Muscle of leg (tissue), 16 donors: ENCODE results near the gene LGSN. TPM values are rescaled to one million over a fixed set of nuclear protein-coding genes. Genes with fewer than 3 reads are reported as not detected.
"Not testable (repeated sequence)": the region's sequence is repeated elsewhere in the genome, so short reads cannot be mapped to it uniquely, and the experiment has no call there.

Source experiments
- DNase-seq: peaks from one replicate; pipeline ENCODE4 v3.0.0; 2013
- H3K27ac ChIP-seq: one replicate; pipeline ENCODE4 v1.5.1; 2013; ENCODE audit warnings: mild to moderate bottlenecking, low read length, control low read depth
- H3K27me3 ChIP-seq: one replicate; pipeline ENCODE4 v1.6.1; 2013; ENCODE audit warnings: low read length; ENCODE audit not compliant: control insufficient read depth, insufficient read depth
- H3K36me3 ChIP-seq: one replicate; pipeline ENCODE4 v1.6.1; 2013; ENCODE audit warnings: low read length; ENCODE audit not compliant: control insufficient read depth, insufficient read depth
- H3K4me1 ChIP-seq: one replicate; pipeline ENCODE4 v1.6.1; 2013; ENCODE audit warnings: low read length; ENCODE audit not compliant: control insufficient read depth, insufficient read depth
- H3K4me3 ChIP-seq: one replicate; pipeline ENCODE4 v1.5.1; 2013; ENCODE audit warnings: low read length, control low read depth
- H3K9me3 ChIP-seq: replicated peaks from 2 replicates; pipeline ENCODE4 v1.6.1; 2013; ENCODE audit warnings: low read depth, low read length; ENCODE audit not compliant: control insufficient read depth
- WGBS: methylation state at CpG from one replicate; pipeline ENCODE4 v1.1.5; 2013; ENCODE audit warnings: missing lambda C conversion rate; ENCODE audit not compliant: insufficient coverage; 5-methylcytosine and 5-hydroxymethylcytosine counted together
- long read RNA-seq, 11 donors: transcript quantifications; one replicate each; lab custom pipeline, GENCODE V29; 2026
- polyA plus RNA-seq, 8 donors: library from polyadenylated mRNA; unstranded; fragments of 120-200 nt; gene quantifications; one replicate each; pipeline versions ENCODE4 v1.2.1 to v1.2.3, GENCODE V29; 2013; ENCODE audit warnings: inconsistent platforms in 1 of 8, low replicate concordance in 1 of 8; ENCODE audit not compliant: insufficient read length in 8 of 8, insufficient read depth in 1 of 8
- total RNA-seq: library from RNA; stranded (reverse); fragments of 120-200 nt; gene quantifications from one replicate; pipeline ENCODE4 v1.2.4, GENCODE V29; 2013

LGSN gene, protein sequence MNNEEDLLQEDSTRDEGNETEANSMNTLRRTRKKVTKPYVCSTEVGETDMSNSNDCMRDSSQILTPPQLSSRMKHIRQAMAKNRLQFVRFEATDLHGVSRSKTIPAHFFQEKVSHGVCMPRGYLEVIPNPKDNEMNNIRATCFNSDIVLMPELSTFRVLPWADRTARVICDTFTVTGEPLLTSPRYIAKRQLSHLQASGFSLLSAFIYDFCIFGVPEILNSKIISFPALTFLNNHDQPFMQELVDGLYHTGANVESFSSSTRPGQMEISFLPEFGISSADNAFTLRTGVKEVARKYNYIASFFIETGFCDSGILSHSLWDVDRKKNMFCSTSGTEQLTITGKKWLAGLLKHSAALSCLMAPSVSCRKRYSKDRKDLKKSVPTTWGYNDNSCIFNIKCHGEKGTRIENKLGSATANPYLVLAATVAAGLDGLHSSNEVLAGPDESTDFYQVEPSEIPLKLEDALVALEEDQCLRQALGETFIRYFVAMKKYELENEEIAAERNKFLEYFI
- total RNA-seq: not detected
- polyA plus RNA-seq: under 1 TPM in 1 of 8 donors, not detected in 7; 0.04 TPM
- long read RNA-seq, donor 1: 0 reads
- long read RNA-seq, donor 2: 0 reads
- long read RNA-seq, donor 3: 0 reads
- long read RNA-seq, donor 4: 0 reads
- long read RNA-seq, donor 5: 0 reads
- long read RNA-seq, donor 6: 0 reads
- long read RNA-seq, donor 7: 0 reads
- long read RNA-seq, donor 8: 0 reads
- long read RNA-seq, donor 9: 0 reads
- long read RNA-seq, donor 10: 0 reads
- long read RNA-seq, donor 11: 0 reads

- H3K36me3 ChIP-seq: no peaks in the 10 kb centered on the region
- H3K27me3 ChIP-seq: no peaks in the 10 kb centered on the region
- no CpG with 5 or more reads among the region's 4 CpGs for WGBS
- no peak for DNase-seq
- H3K4me1 ChIP-seq: no peaks in the 10 kb centered on the region
- no peak within 1 kb of the TSS for H3K27ac ChIP-seq
- H3K9me3 ChIP-seq: no peaks in the 10 kb centered on the region
- H3K4me3 ChIP-seq: no peak within 1 kb of the TSS
These were observed at the start of gene LGSN for GRCh38 chr6:63319939-63320338. TSS of gene LGSN (minus strand) at chr6:63319983. CDS start at chr6:63319943, 40 bp downstream.

GRCh38 chr6:63368347-63368746, 48.6 kb upstream of the LGSN start:
- no peaks in the 10 kb centered on the region for H3K4me1 ChIP-seq
- 46% methylated on average over 5 of the region's 7 CpGs for WGBS
- no peaks in the 10 kb centered on the region for H3K36me3 ChIP-seq
- H3K27me3 ChIP-seq: no peaks in the 10 kb centered on the region
- no peaks in the 10 kb centered on the region for H3K9me3 ChIP-seq
- no peak for DNase-seq
- no peak overlapping the region for H3K4me3 ChIP-seq
- no peak overlapping the region for H3K27ac ChIP-seq

GRCh38 chr6:63362500-63363120, 42.8 kb upstream of the LGSN start:
- not testable (repeated sequence) for H3K36me3 ChIP-seq, DNase-seq, H3K4me1 ChIP-seq, H3K27ac ChIP-seq, H3K9me3 ChIP-seq, H3K4me3 ChIP-seq, H3K27me3 ChIP-seq
- 78% methylated on average over 6 of the region's 10 CpGs for WGBS

DNA sequence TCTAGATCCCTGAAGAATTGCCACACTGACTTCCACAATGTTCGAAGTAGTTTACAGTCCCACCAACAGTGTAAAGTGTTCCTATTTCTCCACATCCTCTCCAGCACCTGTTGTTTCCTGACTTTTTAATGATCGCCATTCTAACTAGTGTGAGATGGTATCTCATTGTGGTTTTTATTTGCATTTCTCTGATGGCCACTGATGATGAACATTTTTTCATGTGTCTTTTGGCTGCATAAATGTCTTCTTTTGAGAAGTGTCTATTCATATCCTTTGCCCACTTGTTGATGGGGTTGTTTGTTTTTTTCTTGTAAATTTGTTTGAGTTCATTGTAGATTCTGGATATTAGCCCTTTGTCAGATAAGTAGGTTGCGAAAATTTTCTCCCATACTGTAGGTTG, 37.6 kb upstream of the LGSN start:
- H3K36me3 ChIP-seq, H3K27me3 ChIP-seq, H3K4me1 ChIP-seq, DNase-seq, H3K4me3 ChIP-seq, H3K9me3 ChIP-seq, H3K27ac ChIP-seq: not testable (repeated sequence)
- no CpG with 5 or more reads among the region's 3 CpGs for WGBS

DNA sequence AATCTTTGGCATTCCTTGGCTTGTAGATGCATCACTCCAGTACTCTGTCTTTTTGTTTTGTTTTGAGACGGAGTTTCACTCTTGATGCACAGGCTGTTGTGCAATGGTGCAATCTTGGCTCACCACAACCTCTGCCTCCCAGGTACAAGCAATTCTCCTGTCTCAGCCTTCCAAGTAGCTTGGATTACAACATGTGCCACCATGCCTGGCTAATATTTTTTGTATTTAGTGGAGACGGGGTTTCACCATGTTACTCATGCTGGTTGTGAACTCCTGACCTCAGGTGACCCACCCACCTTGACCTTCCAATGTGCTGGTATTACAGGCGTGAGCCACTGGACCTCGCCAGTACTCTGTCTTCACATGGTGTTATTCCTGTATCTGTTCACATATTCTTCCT, 35.8 kb upstream of the LGSN start:
- 83% methylated on average over 3 of the region's 4 CpGs for WGBS
- H3K27me3 ChIP-seq: no peaks in the 10 kb centered on the region
- H3K9me3 ChIP-seq: no peaks in the 10 kb centered on the region
- peaks cover 2% of the 10 kb centered on the region for H3K4me1 ChIP-seq
- H3K27ac ChIP-seq: no peak overlapping the region
- H3K36me3 ChIP-seq: no peaks in the 10 kb centered on the region
- no peak overlapping the region for H3K4me3 ChIP-seq
- DNase-seq: no peak

GRCh38 chr6:63353286-63353630, 33.5 kb upstream of the LGSN start:
- peak overlapping the region; percentile 7 for H3K27ac ChIP-seq
- WGBS: no CpG with 5 or more reads among the region's 1 CpG

GRCh38 chr6:63352544-63353285, 32.9 kb upstream of the LGSN start:
- Histone ChIP-seq H3K9me3 (no peaks in the 10 kb centered on the region), H3K4me1 (peaks cover 2% of the 10 kb centered on the region), H3K27ac (peak overlapping the region; percentile 7), H3K36me3 (no peaks in the 10 kb centered on the region), H3K4me3 (no peak overlapping the region), H3K27me3 (no peaks in the 10 kb centered on the region)
- DNase-seq: peak; percentile 79
- WGBS: 44% methylated on average over 2 of the region's 7 CpGs

More at GRCh38 chr6:63353286-63353630, 33.5 kb upstream of the LGSN start:
- H3K9me3 ChIP-seq: no peaks in the 10 kb centered on the region
- no peaks in the 10 kb centered on the region for H3K36me3 ChIP-seq
- no peak overlapping the region for H3K4me3 ChIP-seq
- H3K27me3 ChIP-seq: no peaks in the 10 kb centered on the region
- DNase-seq: no peak
- H3K4me1 ChIP-seq: peaks cover 2% of the 10 kb centered on the region

DNA sequence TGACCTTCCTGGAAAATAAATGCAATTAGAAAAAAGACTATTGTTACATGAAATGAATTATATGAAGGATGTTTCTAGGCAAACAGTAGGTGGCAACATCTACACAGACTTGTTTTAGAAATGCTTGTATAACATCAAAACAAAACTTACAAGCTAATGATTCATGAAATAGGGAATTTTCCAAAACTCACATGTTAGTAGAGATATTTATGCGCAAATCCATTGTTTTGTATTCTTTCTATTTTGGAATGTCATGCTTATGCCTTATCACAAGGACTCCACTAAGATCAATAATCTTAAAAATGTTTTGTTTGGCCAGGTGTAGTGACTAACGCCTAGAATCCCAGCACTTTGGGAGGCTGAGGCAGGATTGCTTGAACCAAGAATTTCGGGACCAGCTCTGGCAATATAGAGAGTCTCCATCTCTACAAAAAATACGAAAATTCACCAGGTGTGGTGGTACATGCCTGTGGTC, 32.3 kb upstream of the LGSN start:
- H3K27me3 ChIP-seq: no peaks in the 10 kb centered on the region
- H3K4me1 ChIP-seq: peaks cover 2% of the 10 kb centered on the region
- H3K4me3 ChIP-seq: no peak overlapping the region
- H3K9me3 ChIP-seq: no peaks in the 10 kb centered on the region
- DNase-seq: peak; percentile 56
- H3K27ac ChIP-seq: no peak overlapping the region
- H3K36me3 ChIP-seq: no peaks in the 10 kb centered on the region
- 67% methylated on average over 1 of the region's 4 CpGs for WGBS

DNA sequence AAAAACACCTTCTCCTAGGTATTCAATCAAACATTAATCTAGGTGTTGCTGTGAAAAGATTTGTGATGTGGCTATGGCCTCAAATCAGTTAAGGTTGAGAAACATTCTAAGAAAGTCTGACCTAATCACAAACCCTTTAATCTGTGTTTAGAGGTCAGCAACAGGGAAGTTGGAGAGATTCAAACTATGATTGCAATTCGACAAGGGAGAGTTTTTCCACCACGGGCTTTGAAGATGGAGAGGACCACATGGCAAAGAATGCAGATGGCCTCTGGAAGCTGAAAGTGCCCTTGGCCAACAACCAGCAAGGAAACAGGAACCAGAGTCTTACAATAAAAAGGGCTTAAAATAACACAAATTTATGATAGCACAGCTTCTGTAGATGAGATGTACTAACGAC, 29.6 kb upstream of the LGSN start:
- no peaks in the 10 kb centered on the region for H3K27me3 ChIP-seq
- DNase-seq: peak; percentile 23
- H3K27ac ChIP-seq: no peak overlapping the region
- H3K4me3 ChIP-seq: no peak overlapping the region
- peaks cover 2% of the 10 kb centered on the region for H3K4me1 ChIP-seq
- no peaks in the 10 kb centered on the region for H3K9me3 ChIP-seq
- WGBS: 43% methylated on average over 2 of the region's 3 CpGs
- no peaks in the 10 kb centered on the region for H3K36me3 ChIP-seq
